Lung (tissue), 12 donors: ENCODE results near the gene YEATS2. TPM values are rescaled to one million over a fixed set of nuclear protein-coding genes. Genes with fewer than 3 reads are reported as not detected.

Experiments used
- ATAC-seq: fragments of 200-7000 bp; cut with Tn5 transposase; one replicate; pipeline ENCODE4 v1.9.1; 2020; ENCODE audit warnings: moderate number of reproducible peaks; ENCODE audit not compliant: insufficient read depth, low FRiP score
- DNase-seq, 3 donors: peaks; one replicate each; pipeline ENCODE4 v3.0.0-alpha.2; 2013 to 2017
- H3K27ac ChIP-seq, 2 donors: one replicate each; pipeline ENCODE4 v1.5.1; 2013; ENCODE audit warnings: mild to moderate bottlenecking in 2 of 2, moderate library complexity in 2 of 2, control low read depth in 1 of 2, inconsistent platforms in 1 of 2, low read depth in 1 of 2, low read length in 1 of 2
- H3K27me3 ChIP-seq, 3 donors: one replicate each; pipeline ENCODE4 v1.5.1; 2013; ENCODE audit warnings: low read length in 2 of 3; ENCODE audit not compliant: control insufficient read depth in 3 of 3, insufficient read depth in 3 of 3
- H3K36me3 ChIP-seq, 4 donors: one replicate each; pipeline ENCODE4 v1.5.1; 2013; ENCODE audit warnings: low read length in 4 of 4, mild to moderate bottlenecking in 1 of 4, moderate library complexity in 1 of 4; ENCODE audit not compliant: control insufficient read depth in 4 of 4, insufficient read depth in 4 of 4
- H3K4me1 ChIP-seq, 5 donors: one replicate each; pipeline ENCODE4 v1.5.1; 2013; ENCODE audit warnings: low read length in 5 of 5, mild to moderate bottlenecking in 2 of 5, moderate library complexity in 1 of 5; ENCODE audit not compliant: control insufficient read depth in 5 of 5, insufficient read depth in 5 of 5
- H3K4me3 ChIP-seq: one replicate; pipeline ENCODE4 v1.5.1; 2013; ENCODE audit warnings: mild to moderate bottlenecking, control low read depth, moderate library complexity
- H3K9ac ChIP-seq, 2 donors: one replicate each; pipeline ENCODE4 v1.5.1; 2013; ENCODE audit warnings: low read length in 2 of 2, control low read depth in 1 of 2; ENCODE audit not compliant: insufficient read depth in 1 of 2
- H3K9me3 ChIP-seq, 4 donors: one replicate each; pipeline ENCODE4 v1.5.1; 2013; ENCODE audit warnings: low read length in 3 of 4, mild to moderate bottlenecking in 1 of 4, moderate library complexity in 1 of 4; ENCODE audit not compliant: control insufficient read depth in 4 of 4, insufficient read depth in 3 of 4
- WGBS, 2 donors: extraction: QIAGEN DNeasy Blood & Tissue Kit; methylation state at CpG; one replicate each; pipeline ENCODE4 v1.1.7; 2013; 5-methylcytosine and 5-hydroxymethylcytosine counted together
- polyA plus RNA-seq, 2 donors: library from polyadenylated mRNA; stranded (reverse); fragments of 200-250 nt; gene quantifications; one replicate each; pipeline ENCODE4 v1.2.1, GENCODE V29; 2013
- total RNA-seq, 2 donors: library from RNA; depleted of rRNA in 1 of 2; stranded (reverse); fragments of >200 nt in 1 of 2; gene quantifications; one replicate each; pipeline ENCODE4 v1.2.1, GENCODE V29; 2014 to 2021
- TF ChIP-seq, protein P1 (sequence below): IDR thresholded peaks from 2 replicates; pipeline ENCODE4 v1.5.1; 2012; ENCODE audit warnings: mild to moderate bottlenecking; ENCODE audit errors: control extremely low read depth, extremely low read depth
- donor health status: control.
- donor health status: control.
- donor health status: Bipolar disorder and iron deficiency.
- donor health status: healthy.
- donor health status: DM: yes; HTN: yes; CAD: no.

Gene YEATS2
- total and polyA plus RNA-seq, 4 donors, result 9.6 to 42.9 (median 18.9) TPM

DNA sequence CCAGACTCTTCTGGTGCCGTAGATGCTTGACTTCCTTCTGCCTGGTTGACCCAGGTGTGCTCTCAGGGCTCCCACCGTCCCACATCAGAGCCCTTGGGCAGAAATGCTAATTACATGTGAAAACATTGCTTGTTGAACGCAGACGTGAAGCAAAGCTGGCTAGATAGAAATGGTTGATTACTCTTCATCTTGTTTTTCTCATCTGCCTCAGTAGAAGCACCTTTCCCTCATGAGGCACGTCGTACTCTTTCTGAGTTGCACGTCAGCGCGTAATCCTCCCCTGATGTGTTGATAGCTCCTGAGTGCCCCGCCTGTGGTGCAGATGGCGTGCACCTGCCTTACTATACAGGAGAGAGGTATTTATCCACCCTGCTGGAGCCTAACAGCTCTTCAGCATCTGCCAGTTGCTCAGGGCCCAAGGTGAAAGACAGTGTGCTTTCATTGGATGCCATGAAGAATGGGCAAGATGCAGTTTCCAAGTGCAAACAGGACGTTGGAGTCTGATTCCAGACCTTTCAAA is 109.7 kb downstream of the YEATS2 start:
- DNase-seq (no peak), ATAC-seq (no peak)
- H3K9me3 ChIP-seq, result no peaks in the 10 kb centered on the region
- no peaks in the 10 kb centered on the region for H3K27me3 ChIP-seq
- H3K4me3 ChIP-seq, result no peak overlapping the region
- 94 to 97% methylated on average over 12 of the region's 12 CpGs for WGBS, 2 donors
- H3K4me1 ChIP-seq, result peaks cover 0 to 1% (median 0%) of the 10 kb centered on the region in 5 donors
- TF ChIP-seq, protein P1, sequence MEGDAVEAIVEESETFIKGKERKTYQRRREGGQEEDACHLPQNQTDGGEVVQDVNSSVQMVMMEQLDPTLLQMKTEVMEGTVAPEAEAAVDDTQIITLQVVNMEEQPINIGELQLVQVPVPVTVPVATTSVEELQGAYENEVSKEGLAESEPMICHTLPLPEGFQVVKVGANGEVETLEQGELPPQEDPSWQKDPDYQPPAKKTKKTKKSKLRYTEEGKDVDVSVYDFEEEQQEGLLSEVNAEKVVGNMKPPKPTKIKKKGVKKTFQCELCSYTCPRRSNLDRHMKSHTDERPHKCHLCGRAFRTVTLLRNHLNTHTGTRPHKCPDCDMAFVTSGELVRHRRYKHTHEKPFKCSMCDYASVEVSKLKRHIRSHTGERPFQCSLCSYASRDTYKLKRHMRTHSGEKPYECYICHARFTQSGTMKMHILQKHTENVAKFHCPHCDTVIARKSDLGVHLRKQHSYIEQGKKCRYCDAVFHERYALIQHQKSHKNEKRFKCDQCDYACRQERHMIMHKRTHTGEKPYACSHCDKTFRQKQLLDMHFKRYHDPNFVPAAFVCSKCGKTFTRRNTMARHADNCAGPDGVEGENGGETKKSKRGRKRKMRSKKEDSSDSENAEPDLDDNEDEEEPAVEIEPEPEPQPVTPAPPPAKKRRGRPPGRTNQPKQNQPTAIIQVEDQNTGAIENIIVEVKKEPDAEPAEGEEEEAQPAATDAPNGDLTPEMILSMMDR, result no peak
- no peak overlapping the region for H3K9ac ChIP-seq
- no peak overlapping the region for H3K27ac ChIP-seq
- H3K36me3 ChIP-seq, result peaks cover 30 to 65% (median 57%) of the 10 kb centered on the region in 4 donors

DNA sequence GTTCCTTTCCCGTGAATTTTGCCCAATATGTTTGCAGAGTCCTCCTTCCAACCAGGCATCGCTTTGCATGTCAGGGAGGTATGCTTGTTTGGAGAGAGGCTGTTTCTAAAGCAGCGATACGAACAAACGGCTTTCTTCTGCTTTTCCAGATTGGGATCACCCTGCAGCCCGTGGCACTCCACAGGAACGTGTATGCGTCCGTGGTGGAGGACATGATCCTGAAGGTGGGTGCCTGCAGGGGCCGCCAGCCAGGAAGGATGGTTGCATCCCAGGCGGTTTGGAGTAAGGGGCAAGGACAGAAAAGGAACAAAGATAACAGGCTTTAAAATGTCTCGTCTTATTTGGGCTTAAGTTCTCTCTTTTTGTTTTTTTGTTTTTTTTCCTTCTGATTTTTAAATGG is 110.3 kb downstream of the YEATS2 start:
- no peak overlapping the region for H3K27ac ChIP-seq
- WGBS, 2 donors, result 95 to 96% methylated on average over 12 of the region's 12 CpGs
- ATAC-seq, result no peak
- no peak for DNase-seq
- H3K9me3 ChIP-seq, result no peaks in the 10 kb centered on the region
- H3K4me1 ChIP-seq, result peaks cover 0 to 3% (median 0%) of the 10 kb centered on the region in 5 donors
- H3K4me3 ChIP-seq, result no peak overlapping the region
- TF ChIP-seq, protein P1, result no peak
- H3K9ac ChIP-seq, result no peak overlapping the region
- H3K36me3 ChIP-seq, result peaks cover 30 to 65% (median 55%) of the 10 kb centered on the region in 4 donors
- H3K27me3 ChIP-seq, result no peaks in the 10 kb centered on the region

DNA sequence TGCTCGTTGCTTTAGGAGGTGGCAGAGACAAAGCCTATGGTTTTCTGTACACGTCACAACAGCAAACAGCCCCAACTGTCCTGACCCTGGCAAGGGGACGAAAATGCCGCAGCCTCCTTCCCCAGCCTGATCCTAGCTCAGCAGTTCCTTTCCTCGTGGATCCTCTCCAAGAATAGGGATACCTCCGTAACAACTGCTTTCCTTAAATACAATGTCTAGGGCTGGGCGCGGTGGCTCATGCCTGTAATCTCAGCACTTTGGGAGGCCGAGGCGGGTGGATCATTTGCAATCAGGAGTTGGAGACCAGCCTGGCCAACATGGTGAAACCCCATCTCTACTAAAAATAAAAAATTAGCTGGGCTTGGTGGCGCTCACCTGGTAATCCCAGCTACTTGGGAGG is 110.8 kb downstream of the YEATS2 start:
- TF ChIP-seq, protein P1, result no peak
- DNase-seq (no peak), ATAC-seq (no peak)
- Histone ChIP-seq H3K9me3 (no peaks in the 10 kb centered on the region), H3K4me3 (no peak overlapping the region), H3K9ac (no peak overlapping the region), H3K27me3 (no peaks in the 10 kb centered on the region), H3K4me1 (peaks cover 0 to 3% (median 0%) of the 10 kb centered on the region in 5 donors), H3K36me3 (peaks cover 30 to 65% (median 52%) of the 10 kb centered on the region in 4 donors), H3K27ac (no peak overlapping the region)
- 92 to 96% methylated on average over 11 of the region's 11 CpGs for WGBS, 2 donors

DNA sequence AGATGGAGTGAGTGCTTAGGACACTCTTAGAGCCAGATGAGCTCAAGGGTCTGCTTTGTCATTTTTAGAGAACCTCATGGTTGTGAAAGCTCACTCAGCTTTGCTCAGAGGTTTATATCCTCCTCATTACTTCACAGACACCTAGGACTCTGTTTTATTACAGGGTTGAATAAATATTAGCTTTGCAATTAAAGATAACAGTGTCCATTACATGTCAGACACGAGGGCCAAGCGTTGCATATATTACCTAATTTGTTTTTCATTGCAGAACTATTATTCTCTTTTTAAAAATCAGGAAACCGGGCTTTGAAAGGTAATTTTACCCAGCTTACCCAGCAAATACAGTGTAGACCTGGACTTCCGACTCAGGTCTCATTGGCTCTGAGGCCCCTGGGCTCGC is 111.7 kb downstream of the YEATS2 start:
- WGBS, 2 donors, result 76 to 85% methylated on average over 5 of the region's 5 CpGs
- Histone ChIP-seq H3K9ac (no peak overlapping the region), H3K27me3 (no peaks in the 10 kb centered on the region), H3K36me3 (peaks cover 25 to 61% (median 46%) of the 10 kb centered on the region in 4 donors), H3K9me3 (no peaks in the 10 kb centered on the region), H3K4me3 (no peak overlapping the region), H3K4me1 (peaks cover 0 to 3% (median 0%) of the 10 kb centered on the region in 5 donors), H3K27ac (no peak overlapping the region)
- ATAC-seq (no peak), DNase-seq (no peak)
- TF ChIP-seq, protein P1, result no peak
